Measurements from ENCODE around the gene ST3GAL5. TPM values are rescaled to one million over a fixed set of nuclear protein-coding genes. Genes with fewer than 3 reads are reported as not detected.

The ST3GAL5 gene
- total RNA-seq, 2 experiments from 2014 or later, result 7.4 to 11.3 TPM

DNA sequence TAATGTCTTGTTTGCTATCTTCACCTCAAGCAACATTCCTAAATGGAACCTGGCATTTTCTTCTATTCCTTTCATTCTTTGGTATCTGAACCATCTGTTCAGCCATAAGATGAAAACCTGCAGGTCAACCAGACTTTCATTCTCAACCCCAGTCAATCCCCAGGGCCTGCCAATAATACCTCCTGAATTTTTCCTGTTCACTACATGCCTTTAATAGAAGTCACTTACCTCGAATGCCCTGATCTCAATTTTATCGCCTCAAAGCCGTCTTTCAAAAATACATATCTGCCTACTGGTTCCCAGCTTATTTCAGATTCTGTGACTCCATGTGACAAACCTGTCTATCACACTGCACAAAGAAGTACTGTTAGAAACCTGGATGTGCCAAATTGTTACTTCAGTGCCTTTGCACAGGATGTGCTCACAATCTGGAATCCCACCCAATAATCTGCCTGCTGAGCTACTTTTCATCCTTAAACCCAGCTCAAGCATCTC lies 22.6 kb downstream of the ST3GAL5 start:
- H3K79me2 ChIP-seq (ENCODE audit: insufficient read depth, low read depth, low read length), result no peaks in the 10 kb centered on the region
- no peaks in the 10 kb centered on the region for H3K9me2 ChIP-seq (ENCODE audit: insufficient read depth, low read length)
- no TSS peak for BruUV-seq (replicated peaks)
- H3K36me3 ChIP-seq (ENCODE audit: insufficient read depth, low read length), result no peaks in the 10 kb centered on the region
- no peak overlapping the region for H3K4me3 ChIP-seq (ENCODE audit: low read depth, low read length, poor library complexity, severe bottlenecking)
- no peaks in the 10 kb centered on the region for H3K4me1 ChIP-seq (ENCODE audit: insufficient read depth, low read length, poor library complexity, severe bottlenecking)
- intact Hi-C loops (cut with micrococcal nuclease; ENCODE audit: unreplicated experiment), result no loop called here
- no peak overlapping the region for H2AFZ ChIP-seq (ENCODE audit: low read length)
- H4K20me1 ChIP-seq (ENCODE audit: insufficient read depth, low read length), result no peaks in the 10 kb centered on the region
- no peaks in the 10 kb centered on the region for H3K9me3 ChIP-seq (ENCODE audit: low read length)
- ChIA-PET POLR2A (interaction anchor here (0.6 kb wide), 1 partner anchor 437 kb away, joined by 5 read pairs; no protein-coding TSS in a partner anchor), CTCF (ENCODE audit: unreplicated experiment) (no interaction called here)
- no peak overlapping the region for H3K4me2 ChIP-seq (ENCODE audit: low read length)
- no peak overlapping the region for H3K27ac ChIP-seq (ENCODE audit: low read depth, low read length, poor library complexity, severe bottlenecking)
- TF ChIP-seq EZH2phosphoT487 (IDR thresholded peaks at IDR 0.05; ENCODE audit: borderline replicate concordance, low read depth, low read length), result no peak
- TF ChIP-seq, protein P1, sequence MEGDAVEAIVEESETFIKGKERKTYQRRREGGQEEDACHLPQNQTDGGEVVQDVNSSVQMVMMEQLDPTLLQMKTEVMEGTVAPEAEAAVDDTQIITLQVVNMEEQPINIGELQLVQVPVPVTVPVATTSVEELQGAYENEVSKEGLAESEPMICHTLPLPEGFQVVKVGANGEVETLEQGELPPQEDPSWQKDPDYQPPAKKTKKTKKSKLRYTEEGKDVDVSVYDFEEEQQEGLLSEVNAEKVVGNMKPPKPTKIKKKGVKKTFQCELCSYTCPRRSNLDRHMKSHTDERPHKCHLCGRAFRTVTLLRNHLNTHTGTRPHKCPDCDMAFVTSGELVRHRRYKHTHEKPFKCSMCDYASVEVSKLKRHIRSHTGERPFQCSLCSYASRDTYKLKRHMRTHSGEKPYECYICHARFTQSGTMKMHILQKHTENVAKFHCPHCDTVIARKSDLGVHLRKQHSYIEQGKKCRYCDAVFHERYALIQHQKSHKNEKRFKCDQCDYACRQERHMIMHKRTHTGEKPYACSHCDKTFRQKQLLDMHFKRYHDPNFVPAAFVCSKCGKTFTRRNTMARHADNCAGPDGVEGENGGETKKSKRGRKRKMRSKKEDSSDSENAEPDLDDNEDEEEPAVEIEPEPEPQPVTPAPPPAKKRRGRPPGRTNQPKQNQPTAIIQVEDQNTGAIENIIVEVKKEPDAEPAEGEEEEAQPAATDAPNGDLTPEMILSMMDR (conservative IDR thresholded peaks at IDR 0.05; ENCODE audit: low read length), result no peak
- DNase-seq (ENCODE audit: low spot score), result no peak

DNA sequence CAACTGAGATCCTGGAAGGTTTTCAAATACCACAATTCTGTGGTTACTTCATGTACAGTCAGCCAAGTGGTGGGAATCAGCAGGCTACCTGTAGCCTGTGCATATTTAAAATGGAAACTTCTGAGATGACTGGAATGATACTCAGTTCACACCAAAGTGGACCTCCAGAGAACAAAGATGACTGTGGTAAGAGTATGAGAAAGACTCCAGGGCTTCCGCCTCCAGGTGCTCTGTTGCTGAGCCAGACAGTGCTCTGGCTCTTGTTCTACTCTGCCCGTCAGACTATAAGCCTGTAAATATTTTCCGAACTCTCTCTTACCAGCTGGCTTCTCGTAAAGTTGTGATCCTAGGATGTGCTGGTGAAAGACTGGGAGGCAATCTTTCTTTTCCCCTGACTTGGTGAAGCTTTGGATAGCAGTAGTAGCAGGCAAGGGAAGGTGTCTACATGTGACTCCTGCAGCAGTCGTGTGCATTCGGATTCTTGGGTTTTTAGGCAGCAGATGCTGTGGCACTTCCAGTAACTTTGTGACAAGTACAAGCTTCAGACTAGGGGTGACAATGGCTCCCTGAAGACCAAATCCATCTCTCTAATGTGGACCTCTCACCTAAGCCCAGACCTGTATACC lies 23.1 kb downstream of the ST3GAL5 start:
- Histone ChIP-seq H3K9me2 (ENCODE audit: insufficient read depth, low read length) (no peaks in the 10 kb centered on the region), H3K36me3 (ENCODE audit: insufficient read depth, low read length) (no peaks in the 10 kb centered on the region), H3K4me3 (ENCODE audit: low read depth, low read length, poor library complexity, severe bottlenecking) (no peak overlapping the region), H3K4me1 (ENCODE audit: insufficient read depth, low read length, poor library complexity, severe bottlenecking) (no peaks in the 10 kb centered on the region), H3K79me2 (ENCODE audit: insufficient read depth, low read depth, low read length) (no peaks in the 10 kb centered on the region), H3K4me2 (ENCODE audit: low read length) (no peak overlapping the region), H2AFZ (ENCODE audit: low read length) (no peak overlapping the region), H3K9me3 (ENCODE audit: low read length) (no peaks in the 10 kb centered on the region), H3K27ac (ENCODE audit: low read depth, low read length, poor library complexity, severe bottlenecking) (no peak overlapping the region), H4K20me1 (ENCODE audit: insufficient read depth, low read length) (no peaks in the 10 kb centered on the region)
- POLR2A ChIA-PET, result interaction anchor here (0.6 kb wide), 1 partner anchor 437 kb away, joined by 5 read pairs; no protein-coding TSS in a partner anchor
- TF ChIP-seq EZH2phosphoT487 (IDR thresholded peaks at IDR 0.05; ENCODE audit: borderline replicate concordance, low read depth, low read length), result no peak
- TF ChIP-seq, protein P1 (conservative IDR thresholded peaks at IDR 0.05; ENCODE audit: low read length), result no peak
- DNase-seq (ENCODE audit: low spot score), result no peak
- CTCF ChIA-PET (ENCODE audit: unreplicated experiment), result no interaction called here
- intact Hi-C loops (cut with micrococcal nuclease; ENCODE audit: unreplicated experiment), result no loop called here
- no TSS peak for BruUV-seq (replicated peaks)

DNA sequence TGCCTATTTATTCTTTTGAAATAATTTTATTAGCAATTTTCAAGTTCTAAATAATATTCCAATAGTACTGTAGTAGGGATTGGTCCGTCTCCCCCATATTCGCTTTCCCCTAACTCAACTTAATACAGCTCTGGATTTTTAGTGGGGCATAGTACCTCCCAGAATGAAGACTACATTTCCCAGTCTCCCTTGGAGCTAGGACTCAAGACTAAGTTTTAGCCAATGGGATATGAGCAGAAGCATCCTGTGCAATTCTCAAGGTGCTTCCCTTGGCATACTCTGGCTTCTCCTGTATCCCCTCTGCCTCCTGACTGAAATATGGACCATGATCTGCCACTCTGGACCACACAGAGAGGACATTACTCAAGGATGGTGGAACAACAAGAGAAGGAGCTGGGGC lies 24.1 kb downstream of the ST3GAL5 start:
- intact Hi-C loops (cut with micrococcal nuclease; ENCODE audit: unreplicated experiment), result no loop called here

More for the DNA sequence above, 24.1 kb downstream of the ST3GAL5 start:
- Histone ChIP-seq H3K9me2 (ENCODE audit: insufficient read depth, low read length) (no peaks in the 10 kb centered on the region), H3K9me3 (ENCODE audit: low read length) (no peaks in the 10 kb centered on the region), H3K27ac (ENCODE audit: low read depth, low read length, poor library complexity, severe bottlenecking) (no peak overlapping the region), H4K20me1 (ENCODE audit: insufficient read depth, low read length) (no peaks in the 10 kb centered on the region), H3K36me3 (ENCODE audit: insufficient read depth, low read length) (no peaks in the 10 kb centered on the region), H3K4me3 (ENCODE audit: low read depth, low read length, poor library complexity, severe bottlenecking) (no peak overlapping the region), H3K4me1 (ENCODE audit: insufficient read depth, low read length, poor library complexity, severe bottlenecking) (no peaks in the 10 kb centered on the region), H3K79me2 (ENCODE audit: insufficient read depth, low read depth, low read length) (no peaks in the 10 kb centered on the region), H2AFZ (ENCODE audit: low read length) (no peak overlapping the region), H3K4me2 (ENCODE audit: low read length) (no peak overlapping the region)
- POLR2A ChIA-PET, result no interaction called here
- BruUV-seq (replicated peaks), result no TSS peak
- CTCF ChIA-PET (ENCODE audit: unreplicated experiment), result no interaction called here
- DNase-seq (ENCODE audit: low spot score), result no peak
- no peak for TF ChIP-seq EZH2phosphoT487 (IDR thresholded peaks at IDR 0.05; ENCODE audit: borderline replicate concordance, low read depth, low read length)
- TF ChIP-seq, protein P1 (conservative IDR thresholded peaks at IDR 0.05; ENCODE audit: low read length), result no peak

Measured in OCI-LY7 (cell line).